ENCODE results near the gene TSPAN31.

DNA sequence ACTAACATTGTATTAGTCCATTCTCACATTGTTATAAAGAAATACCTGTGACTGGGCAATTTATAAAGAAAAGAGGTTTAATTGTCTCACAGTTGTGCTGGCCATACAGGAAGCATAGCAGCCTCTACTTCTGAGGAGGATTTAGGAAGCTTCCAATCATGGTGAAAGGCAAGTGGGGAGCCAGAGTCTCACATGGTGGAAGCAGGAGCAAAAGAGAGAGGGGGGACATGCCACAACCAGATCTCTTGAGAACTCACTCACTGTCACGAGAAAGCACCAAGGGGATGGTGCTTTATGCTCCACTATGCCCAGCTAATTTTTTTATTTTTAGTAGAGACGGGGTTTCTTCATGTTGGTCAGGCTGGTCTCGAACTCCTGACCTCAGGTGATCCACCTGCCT is 37.6 kb upstream of the TSPAN31 start:
- TF ChIP-seq, protein P1, sequence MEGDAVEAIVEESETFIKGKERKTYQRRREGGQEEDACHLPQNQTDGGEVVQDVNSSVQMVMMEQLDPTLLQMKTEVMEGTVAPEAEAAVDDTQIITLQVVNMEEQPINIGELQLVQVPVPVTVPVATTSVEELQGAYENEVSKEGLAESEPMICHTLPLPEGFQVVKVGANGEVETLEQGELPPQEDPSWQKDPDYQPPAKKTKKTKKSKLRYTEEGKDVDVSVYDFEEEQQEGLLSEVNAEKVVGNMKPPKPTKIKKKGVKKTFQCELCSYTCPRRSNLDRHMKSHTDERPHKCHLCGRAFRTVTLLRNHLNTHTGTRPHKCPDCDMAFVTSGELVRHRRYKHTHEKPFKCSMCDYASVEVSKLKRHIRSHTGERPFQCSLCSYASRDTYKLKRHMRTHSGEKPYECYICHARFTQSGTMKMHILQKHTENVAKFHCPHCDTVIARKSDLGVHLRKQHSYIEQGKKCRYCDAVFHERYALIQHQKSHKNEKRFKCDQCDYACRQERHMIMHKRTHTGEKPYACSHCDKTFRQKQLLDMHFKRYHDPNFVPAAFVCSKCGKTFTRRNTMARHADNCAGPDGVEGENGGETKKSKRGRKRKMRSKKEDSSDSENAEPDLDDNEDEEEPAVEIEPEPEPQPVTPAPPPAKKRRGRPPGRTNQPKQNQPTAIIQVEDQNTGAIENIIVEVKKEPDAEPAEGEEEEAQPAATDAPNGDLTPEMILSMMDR (IDR thresholded peaks at IDR 0.05) = no peak
- TF ChIP-seq POLR2AphosphoS5 (IDR thresholded peaks at IDR 0.05) = no peak

All from stomach (tissue), 4 donors.